ENCODE measurements around the gene PRDM16. TPM values are rescaled to one million over a fixed set of nuclear protein-coding genes. Genes with fewer than 3 reads are reported as not detected.

Gene PRDM16
- polyA plus RNA-seq, 1 of the 3 experiments (the other 2 are of a cell fraction) = not detected

GRCh38 chr1:3183411-3183810 lies 114.4 kb downstream of the PRDM16 start:
- POLR2A ChIA-PET = no interaction called here
- DNase-seq = no peak
- Histone ChIP-seq H2AFZ (ENCODE audit: low read depth) (no peak overlapping the region), H3K36me3 (replicated peaks in 1 of 2; ENCODE audit: control insufficient read depth in 1 of 2, insufficient read depth in 2 of 2, low read length in 1 of 2) (no peaks in the 10 kb centered on the region), H3F3A (replicated peaks; ENCODE audit: insufficient read depth) (peaks cover 10% of the 10 kb centered on the region), H4K20me1 (ENCODE audit: insufficient read depth) (no peaks in the 10 kb centered on the region), H3K4me2 (no peak overlapping the region), H3K4me3 (ENCODE audit: low read depth in 2 of 2, low read length in 1 of 2) (no peak overlapping the region), H3K9me3 (no peaks in the 10 kb centered on the region), H3K9ac (no peak overlapping the region), H3K27me3 (ENCODE audit: insufficient read depth) (no peaks in the 10 kb centered on the region), H3K79me2 (ENCODE audit: insufficient read depth) (no peaks in the 10 kb centered on the region), H3K27ac (ENCODE audit: low read depth in 2 of 2, low read length in 1 of 2) (no peak overlapping the region), H3K9me2 (no peaks in the 10 kb centered on the region), H3K4me1 (ENCODE audit: control insufficient read depth in 1 of 2, insufficient read depth in 2 of 2, low read depth in 1 of 2, low read length in 1 of 2) (no peaks in the 10 kb centered on the region)
- TF ChIP-seq EZH2phosphoT487 (IDR thresholded peaks at IDR 0.05; ENCODE audit: borderline replicate concordance, low read depth) (no peak), TAF1 (IDR thresholded peaks at IDR 0.05; ENCODE audit: borderline replicate concordance, low read depth, low read length) (no peak), MXI1 (IDR thresholded peaks at IDR 0.05; ENCODE audit: low read depth, low read length) (no peak), POLR2AphosphoS5 (IDR thresholded peaks at IDR 0.05; ENCODE audit: low read depth, low read length) (no peak), EP300 (IDR thresholded peaks at IDR 0.05; ENCODE audit: borderline replicate concordance in 1 of 2, low read depth in 1 of 2, low read length in 1 of 2) (no peak), GABPA (IDR thresholded peaks at IDR 0.05; ENCODE audit: low read depth) (no peak), MAX (IDR thresholded peaks at IDR 0.05; ENCODE audit: low read depth) (no peak), FOXM1 (IDR thresholded peaks at IDR 0.05; ENCODE audit: low read depth) (no peak), CHD2 (IDR thresholded peaks at IDR 0.05; ENCODE audit: low read length, partially characterized antibody) (no peak), USF2 (IDR thresholded peaks at IDR 0.05; ENCODE audit: borderline replicate concordance, low read depth, low read length) (no peak), RCOR1 (IDR thresholded peaks at IDR 0.05; ENCODE audit: low read length) (no peak), FOSL2 (IDR thresholded peaks at IDR 0.05; ENCODE audit: borderline replicate concordance, low read depth) (no peak)
- CTCF ChIA-PET = interaction anchor here (1.0 kb wide), 1 partner anchor 242 kb away, joined by 3 read pairs; no protein-coding TSS in a partner anchor
- WGBS (ENCODE audit: low lambda C conversion rate) = 74% methylated on average over 12 of the region's 13 CpGs

GRCh38 chr1:3183813-3184212 lies 114.8 kb downstream of the PRDM16 start:
- no peaks in the 10 kb centered on the region for H3K9me3 ChIP-seq
- 77% methylated on average over 20 of the region's 22 CpGs for WGBS (ENCODE audit: low lambda C conversion rate)
- no peak for DNase-seq
- H3K4me2 ChIP-seq = no peak overlapping the region
- TF ChIP-seq TAF1 (IDR thresholded peaks at IDR 0.05; ENCODE audit: borderline replicate concordance, low read depth, low read length) = no peak
- TF ChIP-seq MAX (IDR thresholded peaks at IDR 0.05; ENCODE audit: low read depth) = no peak
- no peak for TF ChIP-seq SMC3 (IDR thresholded peaks at IDR 0.05; ENCODE audit: low read depth, low read length)
- no peak overlapping the region for H3K27ac ChIP-seq (ENCODE audit: low read depth in 2 of 2, low read length in 1 of 2)
- POLR2A ChIA-PET = no interaction called here
- peaks cover 10% of the 10 kb centered on the region for H3F3A ChIP-seq (replicated peaks; ENCODE audit: insufficient read depth)
- CTCF ChIA-PET = interaction anchor here (1.0 kb wide), 1 partner anchor 241 kb away, joined by 3 read pairs; no protein-coding TSS in a partner anchor
- H3K36me3 ChIP-seq (replicated peaks in 1 of 2; ENCODE audit: control insufficient read depth in 1 of 2, insufficient read depth in 2 of 2, low read length in 1 of 2) = no peaks in the 10 kb centered on the region
- H3K4me1 ChIP-seq (ENCODE audit: control insufficient read depth in 1 of 2, insufficient read depth in 2 of 2, low read depth in 1 of 2, low read length in 1 of 2) = no peaks in the 10 kb centered on the region
- no peaks in the 10 kb centered on the region for H3K27me3 ChIP-seq (ENCODE audit: insufficient read depth)
- no peaks in the 10 kb centered on the region for H3K9me2 ChIP-seq
- H3K4me3 ChIP-seq (ENCODE audit: low read depth in 2 of 2, low read length in 1 of 2) = no peak overlapping the region
- H3K79me2 ChIP-seq (ENCODE audit: insufficient read depth) = no peaks in the 10 kb centered on the region
- no peaks in the 10 kb centered on the region for H4K20me1 ChIP-seq (ENCODE audit: insufficient read depth)
- H2AFZ ChIP-seq (ENCODE audit: low read depth) = no peak overlapping the region
- H3K9ac ChIP-seq = no peak overlapping the region

Data from SK-N-SH (cell line).